ES-I3 (cell line): ENCODE results near the gene C1QL4.
"Not testable (repeated sequence)": the region's sequence is repeated elsewhere in the genome, so short reads cannot be mapped to it uniquely, and the experiment has no call there.

Experiments
- H3K36me3 ChIP-seq: 2 replicates; pipeline ENCODE4 v1.6.1; 2013; ENCODE audit warnings: mild to moderate bottlenecking, low read length, control low read depth, moderate library complexity; ENCODE audit not compliant: insufficient read depth
- H3K4me1 ChIP-seq: 2 replicates; pipeline ENCODE4 v1.6.1; 2013; ENCODE audit warnings: mild to moderate bottlenecking, control low read depth, low read length; ENCODE audit not compliant: insufficient read depth
- H3K9ac ChIP-seq: 2 replicates; pipeline ENCODE4 v1.6.1; 2013; ENCODE audit warnings: low read depth, mild to moderate bottlenecking, low read length, moderate library complexity
- H3K9me3 ChIP-seq: 2 replicates; pipeline ENCODE4 v1.6.1; 2013; ENCODE audit warnings: mild to moderate bottlenecking, low read length, moderate library complexity; ENCODE audit not compliant: control insufficient read depth, insufficient read depth

Gene C1QL4

DNA sequence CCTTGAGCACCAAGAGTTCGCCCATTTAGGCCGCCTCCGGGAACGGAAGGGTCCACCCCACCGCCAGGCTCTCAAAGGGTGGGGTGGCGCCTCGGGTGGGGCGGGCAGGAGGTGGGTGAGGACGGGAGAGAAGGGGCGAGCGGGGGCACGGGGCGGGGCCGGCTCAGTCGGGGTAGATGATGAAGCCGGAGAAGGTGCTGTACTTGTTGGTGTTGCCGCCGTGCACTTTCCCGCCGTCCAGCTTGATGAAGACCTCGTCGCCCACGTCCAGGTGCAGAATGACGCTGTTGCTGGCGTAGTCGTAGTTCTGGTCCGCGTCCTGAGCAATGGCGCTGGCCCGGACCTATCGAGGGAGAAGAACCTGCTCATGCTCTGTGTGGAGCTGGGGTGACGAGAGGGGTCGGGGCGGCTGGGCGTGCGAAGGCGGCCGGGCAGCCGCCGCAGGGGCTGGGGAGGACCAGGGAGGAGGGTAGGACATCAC is 4.1 kb downstream of the C1QL4 start:
- Histone ChIP-seq H3K9me3 (no peaks in the 10 kb centered on the region), H3K36me3 (no peaks in the 10 kb centered on the region), H3K9ac (peak overlapping the region; percentile 37; the same call in 1 of the 2 replicates), H3K4me1 (peaks cover 7% of the 10 kb centered on the region)

DNA sequence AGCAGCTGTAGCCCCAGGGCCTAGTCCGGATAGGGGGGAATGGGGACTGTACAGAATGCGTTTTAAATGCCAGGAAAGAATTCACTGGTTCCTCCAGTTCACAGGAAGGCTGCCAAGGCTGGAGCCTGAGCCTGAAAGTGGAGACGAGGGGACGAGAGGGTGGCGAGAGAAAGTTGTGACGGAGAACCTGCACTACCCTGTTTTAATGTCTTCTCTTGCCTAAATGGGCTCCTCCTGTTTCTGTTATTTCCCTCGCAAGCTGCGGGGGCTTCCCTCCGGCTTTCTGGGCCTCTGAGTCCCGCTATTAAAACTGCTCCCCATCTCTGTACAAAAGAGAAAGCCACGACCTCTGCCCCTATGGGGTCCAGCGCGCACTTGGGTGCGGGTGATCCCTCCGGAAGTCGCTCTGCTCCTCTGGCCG is 4.5 kb downstream of the C1QL4 start:
- H3K36me3 ChIP-seq = no peaks in the 10 kb centered on the region

DNA sequence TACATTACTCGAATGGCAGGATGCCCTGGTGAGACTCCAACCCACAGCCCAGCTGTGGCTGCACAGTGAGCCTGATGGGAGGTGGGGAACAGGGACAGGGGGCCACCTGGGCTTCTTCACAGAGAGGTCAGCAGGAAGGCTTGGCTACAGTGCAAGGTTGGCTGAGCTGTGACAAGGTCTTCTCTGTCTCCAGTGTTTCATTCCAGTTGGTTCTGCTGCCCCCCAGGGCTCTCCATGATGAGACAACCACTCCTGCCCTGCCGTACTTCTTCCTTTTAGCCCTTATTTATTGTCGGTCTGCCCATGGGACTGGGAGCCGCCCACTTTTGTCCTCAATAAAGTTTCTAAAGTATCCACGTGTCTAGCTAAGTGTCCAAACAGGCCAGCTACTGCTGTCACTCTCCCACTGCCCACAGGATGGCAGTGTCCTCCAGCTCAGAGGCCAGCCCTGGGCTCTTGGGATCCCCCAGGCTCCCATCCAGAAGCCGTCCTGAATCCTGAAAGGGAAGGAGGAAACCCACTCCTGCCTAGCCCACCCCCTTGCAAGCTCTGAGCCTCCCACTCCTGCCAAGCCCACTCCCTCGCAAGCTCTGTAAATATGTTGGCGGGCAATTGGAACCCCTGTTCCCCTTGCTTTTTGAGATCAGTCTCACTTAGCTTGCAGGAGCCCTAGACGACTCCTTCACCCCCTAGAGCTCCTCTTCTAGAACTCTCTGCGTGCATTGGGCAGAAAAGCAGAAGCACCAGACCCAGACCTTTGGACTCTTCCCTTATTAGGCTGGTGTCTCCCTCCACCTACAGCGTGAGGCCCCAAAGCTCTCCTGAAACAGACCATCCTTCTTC is 5.4 kb downstream of the C1QL4 start:
- no peaks in the 10 kb centered on the region for H3K4me1 ChIP-seq
- H3K36me3 ChIP-seq = no peaks in the 10 kb centered on the region
- no peak overlapping the region for H3K9ac ChIP-seq
- H3K9me3 ChIP-seq = no peaks in the 10 kb centered on the region

More for the DNA sequence above, 4.5 kb downstream of the C1QL4 start:
- peak overlapping the region; percentile 37; the same call in 1 of the 2 replicates for H3K9ac ChIP-seq
- H3K9me3 ChIP-seq = no peaks in the 10 kb centered on the region
- peaks cover 2% of the 10 kb centered on the region; the same call in 1 of the 2 replicates for H3K4me1 ChIP-seq

DNA sequence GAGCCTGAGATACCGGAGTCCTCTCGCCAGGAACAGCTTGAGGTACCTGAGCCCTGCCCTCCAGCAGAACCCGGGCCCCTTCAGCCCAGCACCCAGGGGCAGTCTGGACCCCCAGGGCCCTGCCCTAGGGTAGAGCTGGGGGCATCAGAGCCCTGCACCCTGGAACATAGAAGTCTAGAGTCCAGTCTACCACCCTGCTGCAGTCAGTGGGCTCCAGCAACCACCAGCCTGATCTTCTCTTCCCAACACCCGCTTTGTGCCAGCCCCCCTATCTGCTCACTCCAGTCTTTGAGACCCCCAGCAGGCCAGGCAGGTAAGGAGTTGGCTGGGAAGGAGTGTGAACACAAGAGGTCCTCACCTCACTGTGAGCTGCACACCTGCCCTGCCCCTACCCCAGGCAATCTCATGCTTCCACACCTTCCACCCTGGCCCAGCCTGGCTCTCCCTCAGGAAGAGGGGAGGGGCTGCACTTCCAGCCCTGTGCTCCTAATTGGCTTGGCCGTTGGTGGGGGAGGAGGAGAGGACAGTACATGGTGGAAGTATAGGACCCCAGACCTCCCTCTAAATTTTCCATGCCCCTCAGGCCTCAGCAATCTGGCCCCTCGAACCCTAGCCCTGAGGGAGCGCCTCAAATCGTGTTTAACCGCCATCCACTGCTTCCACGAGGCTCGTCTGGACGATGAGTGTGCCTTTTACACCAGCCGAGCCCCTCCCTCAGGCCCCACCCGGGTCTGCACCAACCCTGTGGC is 6.2 kb downstream of the C1QL4 start:
- H3K4me1 ChIP-seq = no peaks in the 10 kb centered on the region
- H3K36me3 ChIP-seq = no peaks in the 10 kb centered on the region
- H3K9me3 ChIP-seq = no peaks in the 10 kb centered on the region
- no peak overlapping the region for H3K9ac ChIP-seq

DNA sequence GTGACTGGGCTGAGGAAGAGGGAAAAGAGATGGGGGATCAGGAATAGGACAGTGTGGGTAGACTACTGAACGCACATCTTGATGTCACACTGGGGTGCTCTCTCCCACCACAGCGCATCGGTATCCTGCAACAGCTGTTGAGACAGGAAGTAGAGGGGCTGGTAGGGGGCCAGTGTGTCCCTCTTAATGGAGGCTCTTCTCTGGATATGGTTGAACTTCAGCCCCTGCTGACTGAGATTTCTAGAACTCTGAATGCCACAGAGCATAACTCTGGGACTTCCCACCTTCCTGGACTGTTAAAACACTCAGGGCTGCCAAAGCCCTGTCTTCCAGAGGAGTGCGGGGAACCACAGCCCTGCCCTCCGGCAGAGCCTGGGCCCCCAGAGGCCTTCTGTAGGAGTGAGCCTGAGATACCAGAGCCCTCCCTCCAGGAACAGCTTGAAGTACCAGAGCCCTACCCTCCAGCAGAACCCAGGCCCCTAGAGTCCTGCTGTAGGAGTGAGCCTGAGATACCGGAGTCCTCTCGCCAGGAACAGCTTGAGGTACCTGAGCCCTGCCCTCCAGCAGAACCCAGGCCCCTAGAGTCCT is 6.9 kb downstream of the C1QL4 start:
- H3K36me3 ChIP-seq = no peaks in the 10 kb centered on the region
- no peak overlapping the region for H3K9ac ChIP-seq
- H3K9me3 ChIP-seq = no peaks in the 10 kb centered on the region
- H3K4me1 ChIP-seq = no peaks in the 10 kb centered on the region

DNA sequence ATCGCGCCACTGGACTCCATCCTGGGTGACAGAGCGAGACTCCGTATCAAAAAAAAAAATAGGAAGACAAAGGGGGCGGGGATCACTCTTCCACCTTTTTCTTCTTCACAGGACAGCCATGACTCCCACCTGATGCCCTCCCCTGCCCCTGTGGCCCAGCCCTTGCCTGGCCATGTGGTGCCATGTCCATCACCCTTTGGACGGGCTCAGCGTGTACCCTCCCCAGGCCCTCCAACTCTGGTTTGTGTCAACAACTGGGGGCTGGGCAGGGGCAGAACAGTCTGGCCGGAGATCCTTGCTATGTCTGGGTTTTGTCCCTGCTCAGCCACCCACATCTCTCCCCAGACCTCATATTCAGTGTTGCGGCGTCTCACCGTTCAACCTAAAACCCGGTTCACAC is 8.2 kb downstream of the C1QL4 start:
- Histone ChIP-seq H3K4me1 (no peaks in the 10 kb centered on the region), H3K36me3 (no peaks in the 10 kb centered on the region)

DNA sequence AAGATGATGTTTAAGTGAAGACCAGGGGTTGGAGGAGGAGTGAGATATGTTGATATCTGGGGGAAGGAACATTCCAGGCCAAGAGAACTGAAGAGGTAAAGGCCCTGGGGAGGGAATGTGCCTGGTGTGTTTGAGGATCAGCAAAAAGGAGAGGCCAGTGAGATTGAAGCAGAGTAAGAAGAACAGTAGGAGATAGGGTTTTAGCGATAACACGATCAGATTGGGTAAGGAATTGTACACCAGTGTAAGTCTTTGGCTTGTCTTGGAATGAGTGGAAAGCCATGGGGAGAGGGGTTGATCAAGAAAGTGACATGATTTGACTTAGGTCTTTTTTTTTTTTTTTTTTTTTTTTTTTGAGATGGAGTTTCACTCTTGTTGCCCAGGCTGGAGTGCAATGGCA is 9.1 kb downstream of the C1QL4 start:
- no peaks in the 10 kb centered on the region for H3K9me3 ChIP-seq
- H3K36me3 ChIP-seq = no peaks in the 10 kb centered on the region
- no peak overlapping the region for H3K9ac ChIP-seq
- H3K4me1 ChIP-seq = no peaks in the 10 kb centered on the region

More for the DNA sequence above, 8.2 kb downstream of the C1QL4 start:
- Histone ChIP-seq H3K9me3 (no peaks in the 10 kb centered on the region), H3K9ac (no peak overlapping the region)

DNA sequence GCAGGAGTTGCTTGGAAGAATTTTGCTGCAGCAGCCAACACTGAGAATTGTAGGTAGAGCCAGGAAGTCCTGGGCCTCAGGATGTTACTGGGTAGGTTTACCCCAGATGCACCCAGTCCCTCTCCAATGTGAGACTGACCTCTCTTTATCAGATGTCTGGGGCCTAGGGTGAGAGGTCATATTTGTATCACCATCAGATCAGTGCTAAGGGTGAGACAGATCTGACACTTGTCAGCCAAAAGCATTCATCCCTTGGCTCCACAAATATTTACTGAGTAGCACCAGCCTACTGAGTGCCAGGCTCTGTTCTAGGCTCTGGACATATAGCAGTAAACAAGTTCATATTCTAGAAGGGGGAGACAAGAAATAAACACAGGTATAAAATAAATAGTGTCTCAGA is 9.6 kb downstream of the C1QL4 start:
- H3K9ac ChIP-seq = no peak overlapping the region
- no peaks in the 10 kb centered on the region for H3K36me3 ChIP-seq
- no peaks in the 10 kb centered on the region for H3K9me3 ChIP-seq
- no peaks in the 10 kb centered on the region for H3K4me1 ChIP-seq

DNA sequence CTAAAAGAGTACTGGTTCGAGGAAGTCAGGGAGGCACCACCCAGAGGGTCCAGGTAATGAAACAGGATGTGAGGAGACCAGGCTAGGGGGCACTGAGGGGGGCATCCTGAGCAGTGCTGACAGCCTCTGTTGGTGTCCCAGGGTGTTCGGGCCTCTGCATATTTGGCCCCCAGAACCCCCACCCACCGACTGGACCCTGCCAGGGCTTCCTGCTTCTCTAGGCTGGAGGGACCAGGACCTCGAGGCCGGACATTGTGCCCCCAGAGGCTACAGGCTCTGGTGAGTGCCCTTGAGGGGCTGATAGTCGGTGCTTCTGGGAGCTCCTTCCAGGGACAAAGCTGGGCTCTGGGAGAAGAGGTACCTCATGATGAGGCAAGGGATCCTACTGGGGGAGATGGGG is 11.4 kb downstream of the C1QL4 start:
- Histone ChIP-seq H3K9ac (no peak overlapping the region), H3K36me3 (no peaks in the 10 kb centered on the region), H3K4me1 (no peaks in the 10 kb centered on the region), H3K9me3 (no peaks in the 10 kb centered on the region)

DNA sequence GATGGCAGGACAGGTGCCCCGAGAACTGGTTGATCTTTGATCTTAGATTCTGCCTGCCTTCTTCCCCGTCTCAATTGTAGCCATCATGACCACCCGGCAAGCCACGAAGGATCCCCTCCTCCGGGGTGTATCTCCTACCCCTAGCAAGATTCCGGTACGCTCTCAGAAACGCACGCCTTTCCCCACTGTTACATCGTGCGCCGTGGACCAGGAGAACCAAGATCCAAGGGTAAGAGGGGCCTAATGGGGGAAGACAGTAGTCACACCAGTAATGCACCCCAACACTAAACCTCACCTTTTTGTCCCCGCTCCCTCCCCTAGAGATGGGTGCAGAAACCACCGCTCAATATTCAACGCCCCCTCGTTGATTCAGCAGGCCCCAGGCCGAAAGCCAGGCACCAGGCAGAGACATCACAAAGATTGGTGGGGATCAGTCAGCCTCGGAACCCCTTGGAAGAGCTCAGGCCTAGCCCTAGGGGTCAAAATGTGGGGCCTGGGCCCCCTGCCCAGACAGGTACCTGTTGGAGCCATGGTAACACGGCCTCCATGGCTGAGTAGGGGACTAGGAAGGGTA is 13.4 kb downstream of the C1QL4 start:
- peak overlapping the region; percentile 70 for H3K9ac ChIP-seq
- no peaks in the 10 kb centered on the region for H3K9me3 ChIP-seq
- H3K36me3 ChIP-seq = no peaks in the 10 kb centered on the region
- H3K4me1 ChIP-seq = no peaks in the 10 kb centered on the region

DNA sequence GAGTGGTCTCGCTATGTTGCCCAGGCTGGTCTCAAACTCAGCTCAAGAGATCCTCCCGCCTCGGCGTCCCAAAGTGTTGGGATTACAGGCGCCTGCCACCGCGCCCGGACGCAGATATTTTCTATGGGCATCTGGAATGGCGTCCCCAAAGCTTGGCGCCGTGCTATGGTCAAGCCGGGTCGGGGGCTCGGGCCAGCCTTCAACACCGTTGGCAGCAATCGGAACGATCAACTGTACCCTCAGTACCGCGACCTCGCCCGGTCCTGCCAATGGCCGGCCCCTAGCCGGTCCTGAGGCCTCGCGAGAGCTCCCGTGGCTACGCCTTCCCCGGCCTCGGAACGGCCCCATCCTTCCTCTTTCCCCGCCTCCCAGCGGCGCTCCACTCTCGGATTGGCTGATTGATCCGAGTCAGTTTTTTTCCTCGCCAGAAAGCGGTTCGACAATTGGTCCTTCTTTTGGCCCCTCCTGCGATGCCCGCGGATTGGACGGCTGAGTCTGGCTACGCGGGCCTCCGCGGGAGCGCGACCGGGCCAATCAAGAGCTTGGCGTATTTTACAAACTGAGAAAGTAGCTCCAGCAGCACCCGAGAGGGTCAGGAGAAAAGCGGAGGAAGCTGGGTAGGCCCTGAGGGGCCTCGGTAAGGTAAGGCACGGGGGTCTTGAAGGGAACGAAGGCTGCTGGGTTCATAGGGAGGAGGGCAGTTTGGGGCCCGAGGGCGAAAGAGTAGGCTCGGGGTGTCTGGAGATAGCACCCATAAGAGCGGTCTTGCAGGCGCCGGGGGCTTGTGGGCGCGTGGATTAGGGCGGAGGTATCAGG is 14.1 kb downstream of the C1QL4 start, which contains the start of gene TROAP:
TROAP (plus strand) TSS at position 548 of the 816 bp plus-strand sequence. CDS start 354 bp downstream, outside the sequence.
- H3K9me3 ChIP-seq = no peaks in the 10 kb centered on the region
- no peaks in the 10 kb centered on the region for H3K4me1 ChIP-seq
- H3K9ac ChIP-seq = peak within 1 kb of the TSS; percentile 70
- H3K36me3 ChIP-seq = no peaks in the 10 kb centered on the region

DNA sequence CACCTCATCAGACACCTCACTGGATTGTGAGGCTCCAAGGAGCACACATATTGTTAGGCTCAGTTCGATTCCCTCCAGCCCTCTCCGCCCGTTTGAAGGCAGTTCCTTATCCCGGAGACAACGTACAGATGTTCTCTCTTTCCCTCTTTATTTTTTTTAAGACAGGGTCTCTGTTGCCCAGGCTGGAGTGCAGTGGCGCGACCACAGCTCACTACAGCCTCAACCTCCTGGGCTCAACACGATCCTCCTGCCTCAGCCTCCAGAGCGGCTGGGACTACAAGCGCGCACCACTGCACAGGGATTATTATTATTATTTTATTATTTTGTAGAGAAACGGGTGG is 14.7 kb downstream of the C1QL4 start:
- Histone ChIP-seq H3K9me3 (no peaks in the 10 kb centered on the region), H3K36me3 (no peaks in the 10 kb centered on the region), H3K9ac (peak overlapping the region; percentile 70), H3K4me1 (no peaks in the 10 kb centered on the region)

DNA sequence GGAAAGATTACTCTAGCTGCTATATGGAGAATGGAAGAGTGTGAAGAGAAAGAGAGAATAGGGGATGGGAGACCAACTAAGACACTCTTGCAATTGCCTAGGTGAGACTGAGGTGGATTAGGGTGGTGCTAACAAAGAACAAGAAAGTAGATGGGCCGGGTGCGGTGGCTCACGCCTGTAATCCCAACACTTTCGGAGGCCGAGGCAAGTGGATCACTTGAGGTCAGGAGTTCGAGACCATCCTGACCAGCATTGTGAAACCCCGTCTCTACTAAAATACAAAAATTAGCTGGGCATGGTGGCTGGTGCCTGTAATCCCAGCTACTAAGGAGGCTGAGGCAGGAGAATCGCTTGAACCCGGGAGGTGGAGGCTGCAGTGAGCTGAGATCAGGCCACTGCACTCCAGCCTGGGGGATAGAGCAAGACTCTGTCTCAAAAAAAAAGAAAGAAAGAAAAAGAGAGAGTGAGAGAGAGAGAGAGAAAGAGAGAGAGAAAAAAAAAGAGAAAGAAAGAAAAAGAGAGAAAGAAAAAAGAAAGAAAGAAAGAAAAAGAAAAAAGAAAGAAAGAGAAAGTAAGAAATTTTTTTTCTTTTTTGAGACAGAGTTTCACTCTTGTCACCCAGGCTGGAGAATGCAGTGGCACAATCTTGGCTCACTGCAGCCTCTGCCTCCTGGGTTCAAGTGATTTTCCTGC is 16.4 kb downstream of the C1QL4 start:
- not testable (repeated sequence) for H3K9me3 ChIP-seq, H3K4me1 ChIP-seq, H3K9ac ChIP-seq, H3K36me3 ChIP-seq
